Frontal cortex (tissue), 4 donors: ENCODE measurements around the gene ZNF790. TPM values are rescaled to one million over a fixed set of nuclear protein-coding genes. Genes with fewer than 3 reads are reported as not detected.
A peak's percentile ranks its signal among the peaks of the same experiment; 100 is the strongest.

Experiments used
- DNase-seq, 2 donors: peaks; one replicate each; pipeline ENCODE4 v3.0.0; 2012; ENCODE audit warnings: low spot score in 2 of 2
- FAIRE-seq: peaks from 2 replicates; lab custom pipeline; 2012; peaks lifted over from hg19 to GRCh38; lab: Jason Lieb, UNC
- small RNA-seq: library from RNA; depleted of rRNA; stranded (forward); fragments of <200 nt; gene quantifications from one replicate; pipeline ENCODE3, GENCODE V24; 2014
- total RNA-seq: library from RNA; depleted of rRNA; stranded (reverse); fragments of >200 nt; gene quantifications from one replicate; pipeline ENCODE4 v1.2.3, GENCODE V29; 2014
- donor health status: control.
- donor health status: control.
- donor health status: control.

ZNF790 gene
- total RNA-seq, 1 donor from 2014 or later = 26.1 TPM

- FAIRE-seq = no peak
- no peak for DNase-seq
These were observed 65.0 kb downstream of the ZNF790 start for GRCh38 chr19:36773223-36773579.

GRCh38 chr19:36772311-36773222, 65.6 kb downstream of the ZNF790 start, which contains the start of gene ZNF850:
Gene ZNF850, minus strand, starts transcription at chr19:36772807. Its CDS starts 10,201 bp downstream, at chr19:36762606.
- peak; percentile 91 to 95 for DNase-seq
- no peak for FAIRE-seq

GRCh38 chr19:36771261-36772231, 66.6 kb downstream of the ZNF790 start:
- DNase-seq = peak in 1 of 2 donors; percentile 38
- FAIRE-seq = no peak

Small RNA genes within 50 kb of the gene (small RNA-seq; reads per million reads assigned to genes)
- gene RF00019 = not detected

Other genes starting within 250 kb of the ZNF790 start
- 96.2 TPM for gene ZNF382, start 233.1 kb downstream of the ZNF790 start, total RNA-seq
- gene ZNF461, start 171.6 kb downstream of the ZNF790 start, total RNA-seq = 49.7 TPM
- 19.2 TPM for gene ZNF567, start 150.8 kb downstream of the ZNF790 start, total RNA-seq
- 6.1 TPM for gene ZNF850, start 65.6 kb downstream of the ZNF790 start, total RNA-seq
- gene ZNF345, start 12.5 kb upstream of the ZNF790 start, total RNA-seq = 24.9 TPM
- 9.4 TPM for gene ZNF829, start 77.9 kb upstream of the ZNF790 start, total RNA-seq
- gene ZNF568, start 77.9 kb upstream of the ZNF790 start, total RNA-seq = 49.7 TPM
- 53.8 TPM for gene ZNF420, start 240.0 kb upstream of the ZNF790 start, total RNA-seq